Mucosa of gallbladder (tissue), 1 donor: ENCODE measurements around the gene SMARCC2. TPM values are rescaled to one million over a fixed set of nuclear protein-coding genes. Genes with fewer than 3 reads are reported as not detected.
"Not testable (repeated sequence)": the region's sequence is repeated elsewhere in the genome, so short reads cannot be mapped to it uniquely, and the experiment has no call there.

Source experiments
- DNase-seq: peaks from one replicate; pipeline ENCODE4 v3.0.0-alpha.2; 2020; ENCODE audit warnings: low spot score
- total RNA-seq: library from RNA; stranded (reverse); gene quantifications from one replicate; pipeline ENCODE4 v1.2.1, GENCODE V29; 2021
- donor health status: DM: no; HTN: no; CAD: no.

The SMARCC2 gene
- total RNA-seq, 1 donor from 2014 or later = 115 TPM

GRCh38 chr12:56121204-56121870 lies 67.9 kb downstream of the SMARCC2 start:
- no peak for DNase-seq

GRCh38 chr12:56120158-56120846 lies 69.0 kb downstream of the SMARCC2 start:
- no peak for DNase-seq

GRCh38 chr12:56119361-56119796 lies 69.9 kb downstream of the SMARCC2 start:
- DNase-seq = peak; percentile 71

- no peak for DNase-seq
These were observed 70.5 kb downstream of the SMARCC2 start for GRCh38 chr12:56118688-56119357.

GRCh38 chr12:56117778-56118687 lies 71.2 kb downstream of the SMARCC2 start, which contains the start of gene ZC3H10:
TSS of gene ZC3H10 (plus strand) at chr12:56118266. CDS start at chr12:56120563, 2,297 bp downstream.
- DNase-seq = peak; percentile 99

- DNase-seq = not testable (repeated sequence)
These were observed 72.1 kb downstream of the SMARCC2 start for GRCh38 chr12:56117082-56117706.

GRCh38 chr12:56116267-56117081 lies 72.8 kb downstream of the SMARCC2 start, which contains the start of gene RPL41:
TSS of gene RPL41 (plus strand) at chr12:56116633.
- peak; percentile 97 for DNase-seq

GRCh38 chr12:56115329-56115728 lies 74.0 kb downstream of the SMARCC2 start:
- DNase-seq = no peak

GRCh38 chr12:56114084-56114483 lies 75.2 kb downstream of the SMARCC2 start:
- no peak for DNase-seq

Other genes starting within 250 kb of the SMARCC2 start
- gene PMEL, start 223.4 kb downstream of the SMARCC2 start, total RNA-seq = 2.9 TPM
- 28.0 TPM for gene CDK2, start 222.7 kb downstream of the SMARCC2 start, total RNA-seq
- gene RAB5B, start 215.4 kb downstream of the SMARCC2 start, total RNA-seq = 182 TPM
- 49.0 TPM for gene SUOX, start 192.2 kb downstream of the SMARCC2 start, total RNA-seq
- gene IKZF4, start 168.4 kb downstream of the SMARCC2 start, total RNA-seq = 8.2 TPM
- gene RPS26, start 147.6 kb downstream of the SMARCC2 start, total RNA-seq = 34.0 TPM
- gene ERBB3, start 109.3 kb downstream of the SMARCC2 start, total RNA-seq = 228 TPM
- 64.9 TPM for gene PA2G4, start 84.9 kb downstream of the SMARCC2 start, total RNA-seq
- 2,534 TPM for gene RPL41, start 72.8 kb downstream of the SMARCC2 start, total RNA-seq
- 5.4 TPM for gene ZC3H10, start 71.2 kb downstream of the SMARCC2 start, total RNA-seq
- 111 TPM for gene ESYT1, start 61.2 kb downstream of the SMARCC2 start, total RNA-seq
- gene MYL6B, start 36.9 kb downstream of the SMARCC2 start, total RNA-seq = 53.7 TPM
- 1,918 TPM for gene MYL6, start 31.1 kb downstream of the SMARCC2 start, total RNA-seq
- 57.2 TPM for gene RNF41, start 32.4 kb upstream of the SMARCC2 start, total RNA-seq
- gene NABP2, start 34.9 kb upstream of the SMARCC2 start, total RNA-seq = 39.2 TPM
- 49.9 TPM for gene SLC39A5, start 40.6 kb upstream of the SMARCC2 start, total RNA-seq
- 64.6 TPM for gene ANKRD52, start 68.9 kb upstream of the SMARCC2 start, total RNA-seq
- gene COQ10A, start 77.5 kb upstream of the SMARCC2 start, total RNA-seq = 10.7 TPM
- gene CS, start 110.8 kb upstream of the SMARCC2 start, total RNA-seq = 156 TPM
- gene CNPY2, start 126.5 kb upstream of the SMARCC2 start, total RNA-seq = 140 TPM
- gene PAN2, start 144.5 kb upstream of the SMARCC2 start, total RNA-seq = 114 TPM
- 0.49 TPM for gene IL23A, start 149.4 kb upstream of the SMARCC2 start, total RNA-seq
- 125 TPM for gene STAT2, start 170.6 kb upstream of the SMARCC2 start, total RNA-seq
- gene APOF, start 173.4 kb upstream of the SMARCC2 start, total RNA-seq = 0.20 TPM